HepG2 (cell line): ENCODE measurements around the gene HMCN2.

Source experiments
- EP300 ChIP-seq, 3 experiments: sonication (generic) in 1 of 3; formaldehyde crosslinking in 1 of 3; IDR thresholded peaks; 2 replicates each; pipeline versions ENCODE4 v1.5.1 to v1.6.1; 2011 to 2020; ENCODE audit warnings: low read depth in 2 of 3, low read length in 2 of 3, borderline replicate concordance in 1 of 3, improper control_type of control experiment in 1 of 3, mild to moderate bottlenecking in 1 of 3, missing genetic modification reagents in 1 of 3, moderate library complexity in 1 of 3
- TF ChIP-seq, protein P1 (sequence below): sonication (generic); formaldehyde crosslinking; IDR thresholded peaks from 2 replicates; pipeline ENCODE4 v1.4.0; 2020; ENCODE audit warnings: missing genetic modification reagents, borderline replicate concordance
- TF ChIP-seq, protein P2 (sequence below): sonication (generic); formaldehyde crosslinking; IDR thresholded peaks from 2 replicates; pipeline ENCODE4 v1.5.0; 2020; ENCODE audit warnings: mild to moderate bottlenecking, missing genetic modification reagents, moderate library complexity

DNA sequence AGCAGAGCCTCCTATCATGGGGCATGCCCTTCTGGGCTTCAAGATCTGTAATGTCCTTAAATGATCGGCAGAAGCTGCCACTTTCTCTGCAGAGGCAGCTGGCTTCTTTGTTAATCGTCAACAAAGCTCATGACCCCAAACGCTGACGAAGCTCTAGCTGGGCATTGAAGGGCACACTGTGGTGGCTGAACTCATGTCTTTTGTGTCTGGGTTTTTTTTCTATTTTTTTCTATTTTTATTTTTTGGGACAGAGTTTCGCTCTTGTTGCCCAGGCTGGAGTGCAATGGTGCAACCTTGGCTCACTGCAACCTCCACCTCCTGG is 114.0 kb downstream of the HMCN2 start:
- TF ChIP-seq EP300 (IDR thresholded peaks at IDR 0.05; ENCODE audit: low read depth in 2 of 2, low read length in 2 of 2) = no peak
- no peak for TF ChIP-seq EP300 (CRISPR knock-in tag; IDR thresholded peaks at IDR 0.05; ENCODE audit: borderline replicate concordance)
- TF ChIP-seq, protein P1, sequence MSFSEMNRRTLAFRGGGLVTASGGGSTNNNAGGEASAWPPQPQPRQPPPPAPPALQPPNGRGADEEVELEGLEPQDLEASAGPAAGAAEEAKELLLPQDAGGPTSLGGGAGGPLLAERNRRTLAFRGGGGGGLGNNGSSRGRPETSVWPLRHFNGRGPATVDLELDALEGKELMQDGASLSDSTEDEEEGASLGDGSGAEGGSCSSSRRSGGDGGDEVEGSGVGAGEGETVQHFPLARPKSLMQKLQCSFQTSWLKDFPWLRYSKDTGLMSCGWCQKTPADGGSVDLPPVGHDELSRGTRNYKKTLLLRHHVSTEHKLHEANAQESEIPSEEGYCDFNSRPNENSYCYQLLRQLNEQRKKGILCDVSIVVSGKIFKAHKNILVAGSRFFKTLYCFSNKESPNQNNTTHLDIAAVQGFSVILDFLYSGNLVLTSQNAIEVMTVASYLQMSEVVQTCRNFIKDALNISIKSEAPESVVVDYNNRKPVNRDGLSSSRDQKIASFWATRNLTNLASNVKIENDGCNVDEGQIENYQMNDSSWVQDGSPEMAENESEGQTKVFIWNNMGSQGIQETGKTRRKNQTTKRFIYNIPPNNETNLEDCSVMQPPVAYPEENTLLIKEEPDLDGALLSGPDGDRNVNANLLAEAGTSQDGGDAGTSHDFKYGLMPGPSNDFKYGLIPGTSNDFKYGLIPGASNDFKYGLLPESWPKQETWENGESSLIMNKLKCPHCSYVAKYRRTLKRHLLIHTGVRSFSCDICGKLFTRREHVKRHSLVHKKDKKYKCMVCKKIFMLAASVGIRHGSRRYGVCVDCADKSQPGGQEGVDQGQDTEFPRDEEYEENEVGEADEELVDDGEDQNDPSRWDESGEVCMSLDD (CRISPR knock-in tag) = no peak
- TF ChIP-seq, protein P2, sequence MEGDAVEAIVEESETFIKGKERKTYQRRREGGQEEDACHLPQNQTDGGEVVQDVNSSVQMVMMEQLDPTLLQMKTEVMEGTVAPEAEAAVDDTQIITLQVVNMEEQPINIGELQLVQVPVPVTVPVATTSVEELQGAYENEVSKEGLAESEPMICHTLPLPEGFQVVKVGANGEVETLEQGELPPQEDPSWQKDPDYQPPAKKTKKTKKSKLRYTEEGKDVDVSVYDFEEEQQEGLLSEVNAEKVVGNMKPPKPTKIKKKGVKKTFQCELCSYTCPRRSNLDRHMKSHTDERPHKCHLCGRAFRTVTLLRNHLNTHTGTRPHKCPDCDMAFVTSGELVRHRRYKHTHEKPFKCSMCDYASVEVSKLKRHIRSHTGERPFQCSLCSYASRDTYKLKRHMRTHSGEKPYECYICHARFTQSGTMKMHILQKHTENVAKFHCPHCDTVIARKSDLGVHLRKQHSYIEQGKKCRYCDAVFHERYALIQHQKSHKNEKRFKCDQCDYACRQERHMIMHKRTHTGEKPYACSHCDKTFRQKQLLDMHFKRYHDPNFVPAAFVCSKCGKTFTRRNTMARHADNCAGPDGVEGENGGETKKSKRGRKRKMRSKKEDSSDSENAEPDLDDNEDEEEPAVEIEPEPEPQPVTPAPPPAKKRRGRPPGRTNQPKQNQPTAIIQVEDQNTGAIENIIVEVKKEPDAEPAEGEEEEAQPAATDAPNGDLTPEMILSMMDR (CRISPR knock-in tag) = no peak
